ENCODE results near the gene LTF. TPM values are rescaled to one million over a fixed set of nuclear protein-coding genes. Genes with fewer than 3 reads are reported as not detected.
"Not testable (repeated sequence)": the region's sequence is repeated elsewhere in the genome, so short reads cannot be mapped to it uniquely, and the experiment has no call there.

LTF gene
- polyA plus RNA-seq, 1 donor from 2014 or later: not detected

GRCh38 chr3:46393554-46394434 is 70.9 kb downstream of the LTF start:
- Histone ChIP-seq H3K36me3 (ENCODE audit: insufficient read depth, low read length) (no peaks in the 10 kb centered on the region), H3K27ac (ENCODE audit: low read length) (no peak overlapping the region), H3F3A (ENCODE audit: insufficient read depth, low read length, poor library complexity, severe bottlenecking) (no peaks in the 10 kb centered on the region), H3K4me3 (ENCODE audit: low read length) (no peak overlapping the region), H3K4me2 (ENCODE audit: low read length) (no peak overlapping the region), H3K9me3 (ENCODE audit: low read length) (no peaks in the 10 kb centered on the region), H4K20me1 (ENCODE audit: insufficient read depth) (no peaks in the 10 kb centered on the region), H3K27me3 (ENCODE audit: insufficient read depth, low read depth, low read length) (no peaks in the 10 kb centered on the region), H3K9ac (ENCODE audit: low read length) (no peak overlapping the region), H3K79me2 (replicated peaks; ENCODE audit: insufficient read depth, low read length) (no peaks in the 10 kb centered on the region), H3K9me2 (ENCODE audit: insufficient read depth, low read length) (no peaks in the 10 kb centered on the region), H2AFZ (ENCODE audit: low read depth, low read length) (no peak overlapping the region)
- no peak for TF ChIP-seq SMC3 (conservative IDR thresholded peaks at IDR 0.05; ENCODE audit: poor library complexity)

- H3K27ac ChIP-seq (ENCODE audit: low read length): no peak overlapping the region
- H3K9me3 ChIP-seq (ENCODE audit: low read length): no peaks in the 10 kb centered on the region
- H3K9ac ChIP-seq (ENCODE audit: low read length): no peak overlapping the region
- no peaks in the 10 kb centered on the region for H4K20me1 ChIP-seq (ENCODE audit: insufficient read depth)
- TF ChIP-seq SMC3 (conservative IDR thresholded peaks at IDR 0.05; ENCODE audit: poor library complexity) (no peak), REST (IDR thresholded peaks at IDR 0.05; ENCODE audit: borderline replicate concordance) (no peak), EP300 (conservative IDR thresholded peaks at IDR 0.05; ENCODE audit: poor library complexity, severe bottlenecking) (no peak), TAF1 (IDR thresholded peaks at IDR 0.05; ENCODE audit: low read depth) (no peak), CTCF (IDR thresholded peaks at IDR 0.05; ENCODE audit: poor library complexity, severe bottlenecking) (no peak), EZH2 (IDR thresholded peaks at IDR 0.05; ENCODE audit: borderline replicate concordance, insufficient read depth, low read length, poor library complexity, severe bottlenecking) (no peak), POLR2AphosphoS5 (IDR thresholded peaks at IDR 0.05) (no peak), MXI1 (conservative IDR thresholded peaks at IDR 0.05; ENCODE audit: poor library complexity, severe bottlenecking) (no peak), RAD21 (conservative IDR thresholded peaks at IDR 0.05) (no peak)
- H3K9me2 ChIP-seq (ENCODE audit: insufficient read depth, low read length): no peaks in the 10 kb centered on the region
- H3K4me2 ChIP-seq (ENCODE audit: low read length): no peak overlapping the region
- no peaks in the 10 kb centered on the region for H3F3A ChIP-seq (ENCODE audit: insufficient read depth, low read length, poor library complexity, severe bottlenecking)
- no peaks in the 10 kb centered on the region for H3K36me3 ChIP-seq (ENCODE audit: insufficient read depth, low read length)
- no peaks in the 10 kb centered on the region for H3K27me3 ChIP-seq (ENCODE audit: insufficient read depth, low read depth, low read length)
- no peaks in the 10 kb centered on the region for H3K79me2 ChIP-seq (replicated peaks; ENCODE audit: insufficient read depth, low read length)
- no peak overlapping the region for H3K4me3 ChIP-seq (ENCODE audit: low read length)
- H2AFZ ChIP-seq (ENCODE audit: low read depth, low read length): no peak overlapping the region
These were observed 71.7 kb downstream of the LTF start for GRCh38 chr3:46393011-46393410.

- not testable (repeated sequence) for H3K36me3 ChIP-seq (ENCODE audit: insufficient read depth, low read length); H3K27me3 ChIP-seq (ENCODE audit: insufficient read depth, low read depth, low read length); H3K9me3 ChIP-seq (ENCODE audit: low read length); H3K79me2 ChIP-seq (replicated peaks; ENCODE audit: insufficient read depth, low read length); H3K4me3 ChIP-seq (ENCODE audit: low read length); H4K20me1 ChIP-seq (ENCODE audit: insufficient read depth); H2AFZ ChIP-seq (ENCODE audit: low read depth, low read length); H3F3A ChIP-seq (ENCODE audit: insufficient read depth, low read length, poor library complexity, severe bottlenecking); H3K9me2 ChIP-seq (ENCODE audit: insufficient read depth, low read length); H3K4me2 ChIP-seq (ENCODE audit: low read length); H3K27ac ChIP-seq (ENCODE audit: low read length); H3K9ac ChIP-seq (ENCODE audit: low read length)
These were observed 73.2 kb downstream of the LTF start for GRCh38 chr3:46391526-46391925.
